GM12892 (cell line): ENCODE data around the gene DEPP1.

Experiments
- POLR2A ChIP-seq: IDR thresholded peaks from 2 replicates; pipeline ENCODE4 v1.6.1; 2011; ENCODE audit warnings: low read depth, low read length, control low read depth
- POLR2AphosphoS5 ChIP-seq: IDR thresholded peaks from 2 replicates; pipeline ENCODE4 v1.6.1; 2011; ENCODE audit warnings: low read depth, low read length, control low read depth
- TAF1 ChIP-seq: IDR thresholded peaks from 2 replicates; pipeline ENCODE4 v1.6.1; 2011; ENCODE audit warnings: low read depth, mild to moderate bottlenecking, control low read depth, low read length, borderline replicate concordance

DNA sequence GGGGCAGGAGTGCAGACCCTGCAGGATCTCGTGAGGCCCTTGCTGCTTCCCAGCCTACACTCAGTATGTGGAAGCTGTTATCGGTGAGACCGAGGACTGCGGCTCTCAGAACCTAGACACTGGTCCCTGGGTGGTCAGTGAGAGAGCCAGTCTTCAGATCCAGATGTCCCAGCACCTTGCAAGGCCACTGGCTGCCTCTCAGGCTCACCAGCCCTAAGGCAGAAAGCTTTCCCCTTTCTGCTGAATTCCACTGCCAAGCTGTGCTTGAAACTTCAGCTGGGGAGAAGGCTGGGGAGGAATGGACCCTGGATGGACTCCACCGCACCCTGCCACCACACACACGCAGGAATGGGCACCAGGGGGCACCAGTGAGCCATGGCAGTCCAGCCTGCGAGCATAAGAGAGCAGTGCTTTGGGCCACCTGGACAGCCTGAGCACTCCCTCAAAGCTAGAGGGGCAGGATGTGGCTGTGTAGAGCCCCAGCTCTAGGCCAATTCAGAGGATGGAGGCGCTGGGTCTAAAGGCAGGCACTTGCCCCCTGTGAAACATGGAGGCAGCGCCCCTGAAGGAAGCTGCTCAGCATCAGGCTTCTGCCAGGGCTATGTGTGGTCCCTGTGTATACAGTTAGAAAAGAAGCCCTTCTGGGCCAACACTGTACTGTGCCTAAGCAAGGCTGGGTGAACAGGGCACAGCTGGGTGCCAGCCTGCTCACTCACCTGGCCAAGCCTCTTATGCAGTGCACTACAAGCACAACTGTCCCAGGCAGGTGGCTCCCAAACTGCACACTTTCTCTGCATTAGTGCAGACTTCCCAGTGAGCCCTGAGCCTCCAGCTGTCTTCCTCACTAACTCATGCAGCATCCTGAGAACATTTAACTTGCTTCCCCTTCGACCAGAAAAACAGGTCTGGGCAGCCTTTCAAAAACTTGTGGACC is 45.8 kb downstream of the DEPP1 start:
- no peak for TF ChIP-seq TAF1
- no peak for TF ChIP-seq POLR2A
- TF ChIP-seq POLR2AphosphoS5, result no peak
